SIG-M5 (cell line): ENCODE measurements around the gene KCNC3.

ENCODE experiments used
- DNase-seq: peaks from one replicate; lab custom pipeline; 2025; lab: John Stamatoyannopoulos, UW

Gene KCNC3

GRCh38 chr19:50329146-50329925 is at the start of gene KCNC3:
Gene KCNC3, minus strand, starts transcription at chr19:50329377. Its CDS starts 295 bp downstream, at chr19:50329082.
- peak; percentile 96 for DNase-seq

- no peak for DNase-seq
Measured at GRCh38 chr19:50378863-50379236, 49.7 kb upstream of the KCNC3 start.

DNA sequence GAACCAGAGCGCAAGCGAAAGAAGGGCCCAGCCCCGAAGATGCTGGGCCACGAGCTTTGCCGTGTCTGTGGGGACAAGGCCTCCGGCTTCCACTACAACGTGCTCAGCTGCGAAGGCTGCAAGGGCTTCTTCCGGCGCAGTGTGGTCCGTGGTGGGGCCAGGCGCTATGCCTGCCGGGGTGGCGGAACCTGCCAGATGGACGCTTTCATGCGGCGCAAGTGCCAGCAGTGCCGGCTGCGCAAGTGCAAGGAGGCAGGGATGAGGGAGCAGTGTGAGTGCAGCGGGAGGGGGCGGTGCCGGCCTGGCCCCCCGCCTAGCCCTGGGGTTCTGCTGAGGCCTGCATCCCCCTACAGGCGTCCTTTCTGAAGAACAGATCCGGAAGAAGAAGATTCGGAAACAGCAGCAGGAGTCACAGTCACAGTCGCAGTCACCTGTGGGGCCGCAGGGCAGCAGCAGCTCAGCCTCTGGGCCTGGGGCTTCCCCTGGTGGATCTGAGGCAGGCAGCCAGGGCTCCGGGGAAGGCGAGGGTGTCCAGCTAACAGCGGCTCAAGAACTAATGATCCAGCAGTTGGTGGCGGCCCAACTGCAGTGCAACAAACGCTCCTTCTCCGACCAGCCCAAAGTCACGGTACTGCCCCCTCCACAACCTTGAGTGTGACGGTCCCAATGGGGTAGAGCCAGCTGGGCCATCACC is 49.1 kb upstream of the KCNC3 start:
- no peak for DNase-seq

GRCh38 chr19:50377517-50377916 is 48.3 kb upstream of the KCNC3 start:
- no peak for DNase-seq

DNA sequence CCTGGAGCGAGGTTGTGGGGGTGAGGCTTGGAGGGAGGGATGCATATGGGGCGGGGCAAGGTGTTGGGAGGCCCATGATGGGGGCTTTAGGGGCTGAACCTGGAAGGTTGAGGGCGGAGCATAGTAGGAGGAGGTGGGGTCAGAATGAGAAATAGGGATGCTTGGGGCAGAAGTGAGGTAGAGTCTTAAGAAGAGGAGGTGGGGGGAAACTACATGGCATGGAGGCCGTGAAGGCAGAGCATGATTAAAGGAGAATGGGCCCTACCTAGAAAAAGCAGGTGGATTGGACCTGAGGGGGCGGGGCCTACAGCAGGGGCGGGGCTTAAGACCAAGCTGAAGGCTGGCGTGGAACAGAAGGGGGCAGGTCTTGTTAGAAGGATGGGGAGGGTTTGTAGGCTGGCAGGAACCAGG is 47.9 kb upstream of the KCNC3 start:
- DNase-seq = no peak

GRCh38 chr19:50376166-50377050 is 47.2 kb upstream of the KCNC3 start, which contains the start of gene NR1H2:
Gene NR1H2, plus strand, starts transcription at chr19:50376457. Its CDS starts 1,149 bp downstream, at chr19:50377606.
- DNase-seq = peak; percentile 90

- DNase-seq = no peak
Measured at GRCh38 chr19:50371914-50372475, 42.8 kb upstream of the KCNC3 start.

DNA sequence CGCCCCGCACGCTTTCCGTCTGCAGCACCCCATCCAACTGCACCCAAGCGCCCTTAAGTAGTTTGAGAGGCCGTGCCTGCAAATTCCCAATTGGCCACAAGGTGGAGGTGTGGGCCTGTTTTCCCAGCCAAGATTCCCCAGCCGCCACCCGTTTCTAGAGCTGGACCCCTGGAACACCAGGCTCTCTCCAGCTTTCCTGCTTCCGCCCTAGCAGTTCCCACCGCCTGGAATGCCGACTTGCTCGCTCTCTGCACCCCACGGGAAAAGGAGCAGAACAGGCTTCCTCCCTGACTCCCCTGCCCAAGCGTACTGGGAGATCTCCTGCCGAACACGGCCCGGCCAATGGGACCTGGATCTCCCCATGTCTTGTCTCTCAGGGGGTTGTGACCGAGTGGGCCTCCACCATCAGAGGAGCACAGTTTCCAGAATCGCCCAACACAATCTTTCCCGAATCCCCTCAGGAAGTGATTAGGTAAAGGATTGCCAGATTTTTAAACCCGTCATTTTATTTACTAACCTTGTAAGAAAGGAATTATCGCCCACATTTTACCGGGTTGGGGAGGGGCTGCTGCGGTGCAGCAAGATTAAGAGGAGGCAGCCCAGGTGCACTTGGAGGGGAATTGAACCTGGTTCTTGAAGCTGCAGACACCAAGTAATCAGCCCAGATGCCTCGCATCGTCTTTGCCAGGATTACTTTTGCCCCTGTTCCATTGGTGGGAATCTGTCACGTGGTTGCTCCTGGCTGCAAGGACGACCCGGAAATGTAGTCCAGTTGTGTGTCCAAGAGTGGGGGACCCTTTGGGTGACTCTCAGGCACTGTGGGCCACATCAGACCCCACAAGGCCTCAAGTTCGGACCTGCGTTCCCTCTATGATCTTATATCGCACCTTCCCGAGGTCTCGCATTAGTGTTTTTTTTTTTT is 39.7 kb upstream of the KCNC3 start:
- DNase-seq = no peak

DNA sequence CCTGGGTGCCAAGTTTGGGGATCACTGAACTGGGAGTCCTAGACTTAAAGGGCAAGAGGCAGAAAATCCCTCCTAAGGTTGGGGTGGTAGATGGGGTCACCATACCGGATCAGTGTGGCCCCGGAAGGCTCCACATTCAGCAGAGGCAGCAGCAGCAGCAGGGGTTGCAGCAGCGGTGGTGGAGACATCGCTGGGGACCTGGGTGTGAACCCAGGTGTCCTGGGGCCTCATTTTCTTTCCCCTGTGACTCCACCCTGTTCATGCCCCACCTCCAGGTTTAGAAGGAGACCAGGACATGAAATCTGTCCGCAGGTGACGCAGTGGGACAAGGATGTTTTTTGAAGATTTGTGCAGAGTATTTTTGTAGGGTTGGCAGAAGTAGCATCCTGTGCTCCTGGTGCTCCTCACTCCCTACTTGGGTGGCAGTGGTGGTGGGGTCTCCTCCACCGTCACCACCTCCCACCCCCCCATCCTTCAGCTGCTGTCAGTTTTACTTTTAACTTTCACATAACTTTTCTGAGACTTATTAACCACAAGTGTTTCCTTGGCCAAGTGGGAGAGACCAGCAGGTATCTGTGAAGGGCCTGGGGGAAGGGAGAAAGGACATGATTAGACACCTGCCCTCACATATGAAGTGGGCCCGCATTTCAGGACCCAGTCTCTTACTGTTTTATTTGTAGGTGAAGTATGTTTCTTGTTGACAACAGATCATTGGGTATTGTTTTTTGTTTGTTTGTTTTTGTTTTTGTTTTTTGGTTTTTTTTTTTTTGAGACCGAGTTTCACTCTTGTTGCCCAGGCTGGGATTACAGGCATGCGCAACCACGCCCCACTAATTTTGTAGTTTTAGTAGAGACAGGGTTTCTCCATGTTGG is 36.5 kb upstream of the KCNC3 start, which contains the start of gene NAPSA:
Gene NAPSA (minus strand): TSS at position 206 of the 873 bp plus-strand sequence. CDS start 18 bp downstream, at position 188.
- DNase-seq = no peak

DNA sequence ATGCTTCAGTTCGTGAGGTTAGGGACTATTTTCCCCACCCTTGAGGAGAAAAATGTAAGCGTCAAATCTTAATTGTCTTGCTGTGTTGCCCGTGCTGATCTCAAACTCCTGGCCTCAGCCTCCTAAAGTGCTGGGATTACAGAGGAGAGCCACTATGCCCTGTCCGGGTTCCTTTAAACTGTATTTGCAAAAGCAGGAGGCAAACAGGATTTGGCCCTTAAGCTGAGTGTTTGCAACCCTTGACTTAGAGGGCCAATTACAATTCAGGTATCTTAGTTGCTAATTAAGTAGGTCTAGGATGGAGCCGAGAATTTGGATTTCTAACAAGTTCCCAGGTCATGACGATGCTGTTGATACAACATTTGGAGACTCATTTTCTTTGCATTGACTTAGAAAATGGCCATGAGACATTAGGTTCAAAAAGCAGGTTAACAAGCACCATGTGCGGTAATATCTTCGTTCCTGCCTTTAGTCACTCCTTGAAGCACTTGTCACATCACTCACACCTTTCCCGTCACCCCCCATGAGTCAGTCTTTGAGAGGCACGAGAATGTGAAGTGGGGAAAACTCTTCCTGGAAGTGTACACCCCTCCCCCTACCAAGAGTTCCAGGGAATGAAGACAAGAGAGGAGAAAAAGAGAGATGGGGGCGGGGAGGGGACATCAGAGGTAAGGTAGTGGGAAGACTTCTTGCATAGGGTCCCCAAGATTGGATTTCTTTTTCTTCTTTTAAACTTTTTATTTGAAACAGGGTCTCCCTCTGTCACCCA is 33.7 kb upstream of the KCNC3 start:
- DNase-seq = no peak

- no peak for DNase-seq
Measured at GRCh38 chr19:50362030-50362412, 32.8 kb upstream of the KCNC3 start.

GRCh38 chr19:50361290-50362029 is 32.3 kb upstream of the KCNC3 start:
- no peak for DNase-seq

- no peak for DNase-seq
Measured at GRCh38 chr19:50359328-50359818, 30.2 kb upstream of the KCNC3 start.

DNA sequence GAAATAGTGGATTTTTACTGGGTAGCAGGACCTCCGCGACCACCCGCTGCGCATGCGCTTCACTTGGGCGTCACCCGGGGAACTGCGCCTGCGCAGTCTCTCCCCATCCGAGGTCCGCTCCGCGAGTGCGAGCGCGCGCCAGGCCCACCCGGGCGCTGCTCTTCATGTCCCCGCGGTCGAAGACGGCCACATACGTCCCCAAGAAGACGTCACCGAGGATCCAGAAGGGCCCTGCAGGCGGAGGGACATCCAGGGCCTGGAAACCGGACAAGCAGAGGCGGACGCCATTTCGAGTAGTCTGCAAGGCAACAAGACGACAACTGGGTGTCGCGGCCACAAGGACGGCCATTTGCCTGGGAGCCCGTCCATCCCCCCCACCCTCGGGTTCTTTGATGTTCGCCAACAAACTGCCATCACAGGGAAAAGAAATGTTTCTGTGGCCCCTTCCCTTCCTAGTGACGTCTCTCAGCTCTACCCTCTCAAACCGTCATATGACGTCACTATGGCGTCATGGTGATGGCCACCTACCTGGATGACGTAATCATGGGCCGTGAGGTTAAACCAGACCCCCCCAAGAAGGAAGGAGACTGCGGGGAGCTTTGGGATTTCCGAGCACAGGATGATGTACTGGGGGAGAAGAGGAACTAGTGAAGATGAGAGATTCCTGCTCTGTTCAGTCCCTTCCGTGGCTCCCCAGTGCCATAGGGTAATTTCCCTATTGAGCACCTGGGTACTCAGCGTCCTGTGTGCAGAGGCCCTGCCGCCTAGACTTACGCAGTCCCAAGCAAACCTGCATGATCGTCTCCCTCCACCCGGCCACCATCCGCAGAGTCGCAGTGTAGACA is 29.5 kb upstream of the KCNC3 start:
- no peak for DNase-seq

- no peak for DNase-seq
Measured at GRCh38 chr19:50357178-50358100, 28.3 kb upstream of the KCNC3 start.

- DNase-seq = no peak
Measured at GRCh38 chr19:50356691-50357177, 27.6 kb upstream of the KCNC3 start.
